Cardiac muscle cell (in vitro differentiated cells and primary cell): ENCODE results near the gene PM20D1. TPM values are rescaled to one million over a fixed set of nuclear protein-coding genes. Genes with fewer than 3 reads are reported as not detected.

ENCODE experiments used
- DNase-seq, 2 donors: peaks; one replicate each; pipeline versions ENCODE4 v3.0.0 to v3.0.0-alpha.2; 2010 to 2017; ENCODE audit warnings: low read depth in 1 of 2, low spot score in 1 of 2
- H3K27ac ChIP-seq: fragments of 200-600 bp; sonication (generic); 2 replicates; pipeline ENCODE4 v1.5.1; 2016
- H3K27me3 ChIP-seq: fragments of 200-600 bp; sonication (generic); 2 replicates; pipeline ENCODE4 v1.6.0; 2016; ENCODE audit warnings: control low read depth
- H3K36me3 ChIP-seq: fragments of 200-600 bp; sonication (generic); 2 replicates; pipeline ENCODE4 v1.5.1; 2016; ENCODE audit warnings: control low read depth
- H3K4me1 ChIP-seq: fragments of 200-600 bp; sonication (generic); 2 replicates; pipeline ENCODE4 v1.8.1; 2017; ENCODE audit warnings: low read depth, mild to moderate bottlenecking, mixed run types
- H3K4me3 ChIP-seq: fragments of 200-600 bp; sonication (generic); 2 replicates; pipeline ENCODE4 v1.5.1; 2016; ENCODE audit warnings: mild to moderate bottlenecking
- H3K9me3 ChIP-seq: fragments of 200-600 bp; sonication (generic); 2 replicates; pipeline ENCODE4 v1.5.1; 2017; ENCODE audit warnings: low read depth, mild to moderate bottlenecking, control low read depth
- CTCF ChIP-seq: IDR thresholded peaks from 2 replicates; pipeline ENCODE4 v1.5.1; 2012; ENCODE audit warnings: low read depth, mild to moderate bottlenecking, low read length
- polyA plus RNA-seq: library from polyadenylated mRNA; unstranded; fragments of >200 nt; fragmentation: Nextera tagmentation; extraction: Ambion mirVana; gene quantifications from 2 replicates; pipeline ENCODE4 v1.2.1, GENCODE V29; 2016
- total RNA-seq: library from RNA; depleted of rRNA; stranded (reverse); fragments of >200 nt; gene quantifications from 2 replicates; pipeline ENCODE4 v1.2.3, GENCODE V29; 2016

Gene PM20D1
- total and polyA plus RNA-seq, 2 experiments from 2014 or later, result 0.18 TPM; not detected in 1

DNA sequence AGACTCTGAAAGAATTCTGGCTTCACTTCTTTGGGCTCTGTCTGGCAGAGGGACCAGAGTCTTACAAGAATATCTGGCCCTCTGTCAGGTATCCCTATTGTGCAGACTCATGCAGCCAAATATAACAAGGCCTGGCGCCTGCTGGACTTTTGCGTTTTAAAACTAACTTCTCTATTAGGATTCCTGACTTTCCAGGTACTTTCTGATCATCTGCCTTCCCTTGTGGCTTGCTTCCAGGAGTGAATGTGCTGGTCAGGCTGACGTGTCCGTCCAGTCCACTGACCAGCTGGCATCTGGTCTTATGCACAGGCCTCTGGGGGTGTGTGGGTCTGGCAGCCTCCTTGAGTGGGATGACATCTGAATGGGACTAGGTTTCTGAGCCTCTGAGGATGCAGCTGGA lies 66.0 kb downstream of the PM20D1 start:
- H3K27me3 ChIP-seq, result no peaks in the 10 kb centered on the region
- no peaks in the 10 kb centered on the region for H3K4me1 ChIP-seq
- H3K4me3 ChIP-seq, result no peak overlapping the region
- H3K36me3 ChIP-seq, result no peaks in the 10 kb centered on the region
- no peaks in the 10 kb centered on the region for H3K9me3 ChIP-seq
- DNase-seq, result peak in 1 of 2 donors; percentile 11
- no peak for TF ChIP-seq CTCF
- H3K27ac ChIP-seq, result no peak overlapping the region

- H3K36me3 ChIP-seq, result no peaks in the 10 kb centered on the region
- no peaks in the 10 kb centered on the region for H3K27me3 ChIP-seq
- H3K4me1 ChIP-seq, result no peaks in the 10 kb centered on the region
- no peak overlapping the region for H3K27ac ChIP-seq
- H3K4me3 ChIP-seq, result no peak overlapping the region
- H3K9me3 ChIP-seq, result no peaks in the 10 kb centered on the region
- TF ChIP-seq CTCF, result no peak
- no peak for DNase-seq
Measured at GRCh38 chr1:205783433-205783795, 66.5 kb downstream of the PM20D1 start.

DNA sequence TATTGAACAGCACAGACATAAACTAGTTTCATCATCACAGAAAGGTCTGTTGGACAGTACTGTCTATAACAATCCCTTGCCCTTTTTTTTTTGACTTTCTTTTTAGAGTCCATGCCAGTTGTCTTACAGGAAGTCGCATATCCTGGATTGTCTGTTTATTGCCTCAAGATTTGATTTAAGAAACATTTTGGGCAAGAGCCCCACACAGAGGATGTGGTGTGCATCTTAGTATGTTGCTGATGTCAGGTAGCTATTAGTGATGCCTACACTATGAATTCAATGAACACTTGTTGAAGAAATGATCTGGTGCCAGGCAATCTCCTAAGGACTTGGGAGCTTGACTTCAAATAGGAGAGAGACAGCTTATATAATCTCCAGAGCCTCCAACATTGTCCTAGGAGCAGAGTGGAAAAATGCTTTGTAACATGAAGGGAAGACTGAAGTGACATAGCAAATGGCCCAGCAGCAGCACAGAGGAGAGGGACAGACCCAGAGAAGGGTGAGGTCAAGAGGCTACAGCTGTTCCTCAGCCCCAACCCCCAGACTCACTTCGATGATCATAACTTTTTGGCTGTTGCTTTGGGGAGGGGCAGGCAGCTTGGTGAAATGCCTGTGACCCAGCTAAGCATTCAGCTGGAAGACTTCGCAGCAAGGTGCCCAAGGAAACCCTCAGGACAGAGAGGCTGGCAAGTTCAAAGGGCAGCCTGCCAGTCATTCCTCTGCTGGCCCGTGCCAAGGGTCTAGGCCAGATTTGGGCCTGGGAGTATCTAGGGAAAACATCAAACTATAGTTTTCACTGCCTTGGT lies 67.1 kb downstream of the PM20D1 start:
- no peak for TF ChIP-seq CTCF
- no peaks in the 10 kb centered on the region for H3K9me3 ChIP-seq
- no peak overlapping the region for H3K27ac ChIP-seq
- no peak overlapping the region for H3K4me3 ChIP-seq
- DNase-seq, result no peak
- H3K4me1 ChIP-seq, result no peaks in the 10 kb centered on the region
- H3K36me3 ChIP-seq, result no peaks in the 10 kb centered on the region
- H3K27me3 ChIP-seq, result no peaks in the 10 kb centered on the region

GRCh38 chr1:205780335-205780734 lies 69.6 kb downstream of the PM20D1 start:
- TF ChIP-seq CTCF, result no peak
- H3K27me3 ChIP-seq, result no peaks in the 10 kb centered on the region
- no peaks in the 10 kb centered on the region for H3K4me1 ChIP-seq
- no peak for DNase-seq
- H3K4me3 ChIP-seq, result no peak overlapping the region
- H3K9me3 ChIP-seq, result no peaks in the 10 kb centered on the region
- no peak overlapping the region for H3K27ac ChIP-seq
- no peaks in the 10 kb centered on the region for H3K36me3 ChIP-seq

Other genes with a start within 250 kb of the PM20D1 start
- gene ELK4, start 218.1 kb downstream of the PM20D1 start, total RNA-seq, result 9.1 and 13.0 TPM in 2 replicates
- gene ELK4, start 218.1 kb downstream of the PM20D1 start, polyA plus RNA-seq, result 1.8 and 4.9 TPM in 2 replicates
- gene SLC45A3, start 169.6 kb downstream of the PM20D1 start, total RNA-seq, result 4.9 and 10.4 TPM in 2 replicates
- gene SLC45A3, start 169.6 kb downstream of the PM20D1 start, polyA plus RNA-seq, result 3.8 and 7.8 TPM in 2 replicates
- gene NUCKS1, start 100.0 kb downstream of the PM20D1 start, total RNA-seq, result 100 and 175 TPM in 2 replicates
- gene NUCKS1, start 100.0 kb downstream of the PM20D1 start, polyA plus RNA-seq, result 47.0 and 80.9 TPM in 2 replicates
- gene RAB29, start 74.7 kb downstream of the PM20D1 start, total RNA-seq, result 3.3 and 7.2 TPM in 2 replicates
- 6.5 and 15.2 TPM in 2 replicates for gene RAB29, start 74.7 kb downstream of the PM20D1 start, polyA plus RNA-seq
- gene SLC41A1, start 36.9 kb downstream of the PM20D1 start, total RNA-seq, result 29.4 and 52.1 TPM in 2 replicates
- 43.5 and 44.5 TPM in 2 replicates for gene SLC41A1, start 36.9 kb downstream of the PM20D1 start, polyA plus RNA-seq
- gene SLC26A9, start 93.3 kb upstream of the PM20D1 start, total RNA-seq, result 1.0 and 2.9 TPM in 2 replicates
- gene SLC26A9, start 93.3 kb upstream of the PM20D1 start, polyA plus RNA-seq, result 2.8 and 4.0 TPM in 2 replicates
- 1.2 and 2.1 TPM in 2 replicates for gene RAB7B, start 153.3 kb upstream of the PM20D1 start, total RNA-seq
- gene RAB7B, start 153.3 kb upstream of the PM20D1 start, polyA plus RNA-seq, result 2.2 and 4.9 TPM in 2 replicates
- gene CTSE, start 173.8 kb upstream of the PM20D1 start, total RNA-seq, result not detected in 2 replicates
- not detected in 2 replicates for gene CTSE, start 173.8 kb upstream of the PM20D1 start, polyA plus RNA-seq
- 10.9 and 16.2 TPM in 2 replicates for gene RHEX, start 203.0 kb upstream of the PM20D1 start, total RNA-seq
- 7.3 and 28.6 TPM in 2 replicates for gene RHEX, start 203.0 kb upstream of the PM20D1 start, polyA plus RNA-seq